ENCODE results near the gene CRY1. TPM values are rescaled to one million over a fixed set of nuclear protein-coding genes. Genes with fewer than 3 reads are reported as not detected.
"Not testable (repeated sequence)": the region's sequence is repeated elsewhere in the genome, so short reads cannot be mapped to it uniquely, and the experiment has no call there.

Gene CRY1
- polyA plus RNA-seq, 1 donor (not counting 4 experiments of a cell fraction or from before 2014, with no cell fraction given): 10.0 TPM

- no peaks in the 10 kb centered on the region for H3K9me1 ChIP-seq (ENCODE audit: control insufficient read depth, extremely low read depth, insufficient read depth, low read length)
- no peaks in the 10 kb centered on the region for H3K79me2 ChIP-seq (ENCODE audit: control insufficient read depth, insufficient read depth, low read length)
- no peaks in the 10 kb centered on the region for H3K36me3 ChIP-seq (ENCODE audit: control insufficient read depth in 2 of 2, extremely low read depth in 1 of 2, insufficient read depth in 2 of 2, low read length in 2 of 2)
- H3K4me1 ChIP-seq (ENCODE audit: control insufficient read depth, extremely low read depth, insufficient read depth, low read length): peaks cover 8% of the 10 kb centered on the region
- no peak for DNase-seq (ENCODE audit: low read depth, low spot score)
- H3K27me3 ChIP-seq (ENCODE audit: control insufficient read depth, extremely low read depth, insufficient read depth, low read length): peaks cover 3% of the 10 kb centered on the region
- no peaks in the 10 kb centered on the region for H4K20me1 ChIP-seq (ENCODE audit: control insufficient read depth, extremely low read depth, insufficient read depth, low read length)
- dilution Hi-C loops (cut with MboI; ENCODE audit: extremely low pct_ligation_motif_present, low sequenced_read_pairs): no loop called here
- no peak overlapping the region for H3K27ac ChIP-seq (ENCODE audit: control insufficient read depth, insufficient read depth, low read length)
- H3K4me2 ChIP-seq (ENCODE audit: control insufficient read depth, extremely low read depth, insufficient read depth, low read depth, low read length): no peak overlapping the region
- no peak overlapping the region for H2AFZ ChIP-seq (ENCODE audit: control insufficient read depth, low read length)
- FAIRE-seq: no peak
- H3K4me3 ChIP-seq (ENCODE audit: control insufficient read depth in 2 of 3, extremely low read depth in 1 of 3, insufficient read depth in 2 of 3, low read depth in 1 of 3, low read length in 3 of 3): no peak overlapping the region
- no peaks in the 10 kb centered on the region for H3K9me3 ChIP-seq (ENCODE audit: control insufficient read depth, low read depth, low read length)
- no peak overlapping the region for H3K9ac ChIP-seq (ENCODE audit: control insufficient read depth, extremely low read depth, insufficient read depth, low read length)
- TF ChIP-seq CTCF (optimal IDR thresholded peaks at IDR 0.05 in 1 of 3, IDR thresholded peaks at IDR 0.05 in 1 of 3, conservative IDR thresholded peaks at IDR 0.05 in 1 of 3; ENCODE audit: extremely low read depth in 1 of 3, insufficient read depth in 2 of 3, low read length in 3 of 3): no peak
- no peak for TF ChIP-seq EZH2 (IDR thresholded peaks at IDR 0.05; ENCODE audit: low read length)
Observed at GRCh38 chr12:107108995-107109508, 15.7 kb upstream of the CRY1 start.

- H2AFZ ChIP-seq (ENCODE audit: control insufficient read depth, low read length); H3K79me2 ChIP-seq (ENCODE audit: control insufficient read depth, insufficient read depth, low read length); H3K9ac ChIP-seq (ENCODE audit: control insufficient read depth, extremely low read depth, insufficient read depth, low read length); DNase-seq (ENCODE audit: low read depth, low spot score); H3K4me1 ChIP-seq (ENCODE audit: control insufficient read depth, extremely low read depth, insufficient read depth, low read length); H3K4me2 ChIP-seq (ENCODE audit: control insufficient read depth, extremely low read depth, insufficient read depth, low read depth, low read length); H3K4me3 ChIP-seq (ENCODE audit: control insufficient read depth in 2 of 3, extremely low read depth in 1 of 3, insufficient read depth in 2 of 3, low read depth in 1 of 3, low read length in 3 of 3); dilution Hi-C loops (cut with MboI; ENCODE audit: extremely low pct_ligation_motif_present, low sequenced_read_pairs); FAIRE-seq; H3K27me3 ChIP-seq (ENCODE audit: control insufficient read depth, extremely low read depth, insufficient read depth, low read length); H4K20me1 ChIP-seq (ENCODE audit: control insufficient read depth, extremely low read depth, insufficient read depth, low read length); H3K36me3 ChIP-seq (ENCODE audit: control insufficient read depth in 2 of 2, extremely low read depth in 1 of 2, insufficient read depth in 2 of 2, low read length in 2 of 2); H3K9me1 ChIP-seq (ENCODE audit: control insufficient read depth, extremely low read depth, insufficient read depth, low read length); H3K9me3 ChIP-seq (ENCODE audit: control insufficient read depth, low read depth, low read length); H3K27ac ChIP-seq (ENCODE audit: control insufficient read depth, insufficient read depth, low read length): not testable (repeated sequence)
Observed at GRCh38 chr12:107108366-107108765, 15.0 kb upstream of the CRY1 start.

- Histone ChIP-seq H3K36me3 (ENCODE audit: control insufficient read depth in 2 of 2, extremely low read depth in 1 of 2, insufficient read depth in 2 of 2, low read length in 2 of 2) (no peaks in the 10 kb centered on the region), H3K4me2 (ENCODE audit: control insufficient read depth, extremely low read depth, insufficient read depth, low read depth, low read length) (no peak overlapping the region), H3K27ac (ENCODE audit: control insufficient read depth, insufficient read depth, low read length) (no peak overlapping the region), H3K4me1 (ENCODE audit: control insufficient read depth, extremely low read depth, insufficient read depth, low read length) (peaks cover 8% of the 10 kb centered on the region), H2AFZ (ENCODE audit: control insufficient read depth, low read length) (no peak overlapping the region), H3K27me3 (ENCODE audit: control insufficient read depth, extremely low read depth, insufficient read depth, low read length) (peaks cover 3% of the 10 kb centered on the region), H3K79me2 (ENCODE audit: control insufficient read depth, insufficient read depth, low read length) (no peaks in the 10 kb centered on the region), H3K9me1 (ENCODE audit: control insufficient read depth, extremely low read depth, insufficient read depth, low read length) (no peaks in the 10 kb centered on the region), H4K20me1 (ENCODE audit: control insufficient read depth, extremely low read depth, insufficient read depth, low read length) (no peaks in the 10 kb centered on the region), H3K9me3 (ENCODE audit: control insufficient read depth, low read depth, low read length) (no peaks in the 10 kb centered on the region), H3K9ac (ENCODE audit: control insufficient read depth, extremely low read depth, insufficient read depth, low read length) (no peak overlapping the region), H3K4me3 (ENCODE audit: control insufficient read depth in 2 of 3, extremely low read depth in 1 of 3, insufficient read depth in 2 of 3, low read depth in 1 of 3, low read length in 3 of 3) (no peak overlapping the region)
- DNase-seq (ENCODE audit: low read depth, low spot score): no peak
- TF ChIP-seq EZH2 (IDR thresholded peaks at IDR 0.05; ENCODE audit: low read length): no peak
- TF ChIP-seq CTCF (optimal IDR thresholded peaks at IDR 0.05 in 1 of 3, IDR thresholded peaks at IDR 0.05 in 1 of 3, conservative IDR thresholded peaks at IDR 0.05 in 1 of 3; ENCODE audit: extremely low read depth in 1 of 3, insufficient read depth in 2 of 3, low read length in 3 of 3): no peak
- dilution Hi-C loops (cut with MboI; ENCODE audit: extremely low pct_ligation_motif_present, low sequenced_read_pairs): no loop called here
- FAIRE-seq: no peak
Observed at GRCh38 chr12:107107381-107107780, 14.0 kb upstream of the CRY1 start.
